Activated naive CD8-positive, alpha-beta T cell treated with anti-CD3 and anti-CD28 coated beads, Interleukin-2, amount 50 U/mL, for 24 hours (primary cell): ENCODE data around the gene CD8B.

Experiments used
- ATAC-seq: fragments of 150-1000 bp; cut with Tn5 transposase; one replicate; pipeline ENCODE4 v1.10.0; 2021
- DNase-seq: peaks from one replicate; pipeline ENCODE4 v3.0.0; 2021
- H3K27ac Mint-ChIP-seq: one replicate; pipeline ENCODE4 v1.8.0; 2021; ENCODE audit warnings: mild to moderate bottlenecking, mixed read lengths
- H3K27me3 Mint-ChIP-seq: one replicate; pipeline ENCODE4 v1.8.0; 2021; ENCODE audit warnings: mixed read lengths
- H3K36me3 Mint-ChIP-seq: one replicate; pipeline ENCODE4 v1.8.0; 2021; ENCODE audit warnings: low read depth, mixed read lengths
- H3K4me1 Mint-ChIP-seq: one replicate; pipeline ENCODE4 v1.8.0; 2021; ENCODE audit warnings: mixed read lengths
- H3K4me3 Mint-ChIP-seq: one replicate; pipeline ENCODE4 v1.8.0; 2021; ENCODE audit warnings: mild to moderate bottlenecking, moderate library complexity, mixed read lengths
- H3K9me3 Mint-ChIP-seq: one replicate; pipeline ENCODE4 v1.8.0; 2021; ENCODE audit warnings: mixed read lengths

The CD8B gene

GRCh38 chr2:86800856-86801567 is 60.7 kb downstream of the CD8B start:
- Mint-ChIP-seq H3K27ac (no peak overlapping the region), H3K9me3 (peaks cover 14% of the 10 kb centered on the region), H3K36me3 (peaks cover 19% of the 10 kb centered on the region), H3K4me3 (no peak overlapping the region), H3K27me3 (no peaks in the 10 kb centered on the region), H3K4me1 (peaks cover 17% of the 10 kb centered on the region)
- no peak for DNase-seq
- ATAC-seq: no peak

DNA sequence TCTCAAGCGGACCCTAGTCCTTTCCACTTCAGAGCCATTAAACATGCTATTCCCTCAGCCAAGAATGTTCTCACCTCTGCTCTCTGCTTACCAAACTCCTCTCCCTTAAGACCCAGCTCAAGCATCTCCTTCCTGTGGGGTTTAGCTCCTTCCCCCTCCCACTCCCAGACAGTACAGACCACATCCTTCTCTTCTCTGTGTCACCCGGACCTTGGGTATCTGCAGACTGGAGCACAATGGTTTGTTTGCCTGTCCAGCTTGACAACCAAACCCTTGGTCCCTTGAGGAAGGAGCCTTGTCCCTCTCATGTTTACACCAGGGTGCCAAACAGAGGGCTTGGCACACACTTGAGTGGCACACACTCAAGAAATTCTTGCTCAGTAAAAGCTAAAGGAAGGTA is 66.8 kb downstream of the CD8B start:
- H3K27me3 Mint-ChIP-seq: peaks cover 5% of the 10 kb centered on the region
- peaks cover 46% of the 10 kb centered on the region for H3K4me1 Mint-ChIP-seq
- H3K36me3 Mint-ChIP-seq: peaks cover 35% of the 10 kb centered on the region
- DNase-seq (no peak), ATAC-seq (peak; percentile 44)
- H3K9me3 Mint-ChIP-seq: peaks cover 25% of the 10 kb centered on the region
- H3K27ac Mint-ChIP-seq: peak overlapping the region; percentile 17
- peak overlapping the region; percentile 44 for H3K4me3 Mint-ChIP-seq

- ATAC-seq (peak; percentile 14), DNase-seq (peak; percentile 34)
- Mint-ChIP-seq H3K27me3 (peaks cover 5% of the 10 kb centered on the region), H3K27ac (peak overlapping the region; percentile 85), H3K4me3 (peak overlapping the region; percentile 5), H3K36me3 (peaks cover 40% of the 10 kb centered on the region), H3K9me3 (peaks cover 25% of the 10 kb centered on the region), H3K4me1 (peaks cover 49% of the 10 kb centered on the region)
These were observed 67.9 kb downstream of the CD8B start for GRCh38 chr2:86793752-86794151.

- H3K4me1 Mint-ChIP-seq: peaks cover 68% of the 10 kb centered on the region
- H3K36me3 Mint-ChIP-seq: peaks cover 45% of the 10 kb centered on the region
- DNase-seq (peak; percentile 44), ATAC-seq (no peak)
- H3K27me3 Mint-ChIP-seq: peaks cover 8% of the 10 kb centered on the region
- peak overlapping the region; percentile 93 for H3K4me3 Mint-ChIP-seq
- peaks cover 17% of the 10 kb centered on the region for H3K9me3 Mint-ChIP-seq
- H3K27ac Mint-ChIP-seq: peak overlapping the region; percentile 99
These were observed 70.1 kb downstream of the CD8B start for GRCh38 chr2:86791573-86791972.

GRCh38 chr2:86790676-86791572 is 70.8 kb downstream of the CD8B start, which contains the start of gene CD8A:
Gene CD8A (minus strand): TSS chr2:86790913. CDS start chr2:86790825, 88 bp downstream.
- Mint-ChIP-seq H3K9me3 (peaks cover 10% of the 10 kb centered on the region), H3K27ac (peak within 1 kb of the TSS; percentile 99), H3K36me3 (peaks cover 43% of the 10 kb centered on the region), H3K4me1 (peaks cover 75% of the 10 kb centered on the region), H3K27me3 (peaks cover 8% of the 10 kb centered on the region), H3K4me3 (peak within 1 kb of the TSS; percentile 93)
- ATAC-seq: peak; percentile 37
- peak; percentile 80 for DNase-seq

GRCh38 chr2:86790134-86790675 is 71.5 kb downstream of the CD8B start:
- Mint-ChIP-seq H3K27me3 (peaks cover 8% of the 10 kb centered on the region), H3K36me3 (peaks cover 39% of the 10 kb centered on the region), H3K4me1 (peaks cover 79% of the 10 kb centered on the region), H3K4me3 (peak overlapping the region; percentile 93), H3K27ac (peak overlapping the region; percentile 93), H3K9me3 (peaks cover 3% of the 10 kb centered on the region)
- DNase-seq (peak; percentile 32), ATAC-seq (no peak)

GRCh38 chr2:86789687-86790133 is 72.0 kb downstream of the CD8B start:
- H3K36me3 Mint-ChIP-seq: peaks cover 38% of the 10 kb centered on the region
- H3K4me3 Mint-ChIP-seq: peak overlapping the region; percentile 93
- H3K4me1 Mint-ChIP-seq: peaks cover 79% of the 10 kb centered on the region
- DNase-seq (no peak), ATAC-seq (no peak)
- H3K27ac Mint-ChIP-seq: peak overlapping the region; percentile 93
- peaks cover 8% of the 10 kb centered on the region for H3K27me3 Mint-ChIP-seq
- no peaks in the 10 kb centered on the region for H3K9me3 Mint-ChIP-seq

- Mint-ChIP-seq H3K27ac (peak overlapping the region; percentile 98), H3K9me3 (no peaks in the 10 kb centered on the region), H3K36me3 (peaks cover 44% of the 10 kb centered on the region), H3K4me3 (peak overlapping the region; percentile 93), H3K4me1 (peaks cover 79% of the 10 kb centered on the region), H3K27me3 (peaks cover 8% of the 10 kb centered on the region)
- DNase-seq (peak; percentile 64), ATAC-seq (no peak)
These were observed 72.6 kb downstream of the CD8B start for GRCh38 chr2:86788881-86789686.

GRCh38 chr2:86788165-86788564 is 73.5 kb downstream of the CD8B start:
- H3K4me3 Mint-ChIP-seq: peak overlapping the region; percentile 93
- peak overlapping the region; percentile 98 for H3K27ac Mint-ChIP-seq
- H3K27me3 Mint-ChIP-seq: peaks cover 8% of the 10 kb centered on the region
- no peak for ATAC-seq
- no peak for DNase-seq
- H3K36me3 Mint-ChIP-seq: peaks cover 47% of the 10 kb centered on the region
- no peaks in the 10 kb centered on the region for H3K9me3 Mint-ChIP-seq
- peaks cover 79% of the 10 kb centered on the region for H3K4me1 Mint-ChIP-seq

DNA sequence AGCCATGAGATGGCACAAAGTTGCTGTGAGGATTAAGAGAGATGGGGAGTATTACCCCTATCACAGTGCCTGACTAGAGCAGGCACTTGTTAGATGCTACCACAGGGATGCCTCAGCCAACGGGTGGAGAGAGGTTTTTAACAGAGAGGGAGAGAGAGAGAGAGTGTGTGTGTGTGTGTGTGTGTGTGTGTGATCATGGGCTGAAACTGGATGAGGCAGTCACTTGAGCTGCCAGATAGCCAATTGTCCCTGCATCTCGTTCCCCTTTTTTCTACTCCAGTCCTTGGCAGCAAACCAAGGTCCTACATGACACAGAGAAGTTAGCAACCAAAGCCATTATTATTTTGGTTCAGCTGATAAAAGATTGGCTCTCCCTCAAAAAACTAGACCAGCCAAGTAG is 74.0 kb downstream of the CD8B start:
- DNase-seq: no peak
- Mint-ChIP-seq H3K27ac (peak overlapping the region; percentile 98), H3K36me3 (peaks cover 47% of the 10 kb centered on the region)

DNA sequence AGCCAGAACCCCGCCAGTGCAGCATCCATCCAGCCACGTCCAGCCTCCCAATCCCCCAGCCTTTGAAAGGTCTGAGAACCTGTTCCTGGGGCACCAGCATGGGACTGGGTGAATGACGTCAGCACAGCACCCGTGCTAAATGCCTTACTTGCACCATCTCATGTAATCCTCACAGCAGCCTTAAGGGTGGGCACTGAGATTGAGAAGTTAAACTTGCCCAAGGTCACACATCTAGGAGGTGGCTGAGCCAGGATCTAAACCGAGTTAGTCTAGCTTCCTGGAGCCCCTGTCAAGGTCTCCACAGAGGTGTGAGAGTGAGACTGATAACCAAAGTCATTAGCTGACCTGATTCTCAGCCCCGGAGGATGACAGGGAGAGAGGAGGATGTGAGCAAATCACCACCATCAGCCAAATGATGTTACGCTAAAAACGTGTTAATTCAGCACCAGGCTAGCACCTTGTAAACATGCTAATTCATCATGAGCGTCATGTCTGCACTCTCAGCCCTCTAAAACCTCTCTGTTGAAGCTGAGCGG is 75.6 kb downstream of the CD8B start:
- peaks cover 78% of the 10 kb centered on the region for H3K4me1 Mint-ChIP-seq
- DNase-seq: peak; percentile 67
- H3K9me3 Mint-ChIP-seq: no peaks in the 10 kb centered on the region
- peak overlapping the region; percentile 98 for H3K27ac Mint-ChIP-seq
- ATAC-seq: peak; percentile 65
- H3K36me3 Mint-ChIP-seq: peaks cover 47% of the 10 kb centered on the region
- H3K4me3 Mint-ChIP-seq: peak overlapping the region; percentile 93
- H3K27me3 Mint-ChIP-seq: peaks cover 5% of the 10 kb centered on the region

More for the DNA sequence above, 74.0 kb downstream of the CD8B start:
- Mint-ChIP-seq H3K27me3 (peaks cover 8% of the 10 kb centered on the region), H3K4me3 (peak overlapping the region; percentile 93), H3K4me1 (peaks cover 78% of the 10 kb centered on the region), H3K9me3 (no peaks in the 10 kb centered on the region)
- no peak for ATAC-seq

GRCh38 chr2:86785456-86785855 is 76.2 kb downstream of the CD8B start:
- Mint-ChIP-seq H3K27ac (peak overlapping the region; percentile 98), H3K4me1 (peaks cover 75% of the 10 kb centered on the region), H3K4me3 (peak overlapping the region; percentile 93), H3K9me3 (no peaks in the 10 kb centered on the region), H3K36me3 (peaks cover 47% of the 10 kb centered on the region), H3K27me3 (peaks cover 3% of the 10 kb centered on the region)
- DNase-seq (peak; percentile 79), ATAC-seq (peak; percentile 78)

GRCh38 chr2:86783615-86784339 is 77.9 kb downstream of the CD8B start:
- Mint-ChIP-seq H3K36me3 (peaks cover 39% of the 10 kb centered on the region), H3K27me3 (peaks cover 3% of the 10 kb centered on the region), H3K9me3 (no peaks in the 10 kb centered on the region), H3K4me3 (peak overlapping the region; percentile 70), H3K27ac (peak overlapping the region; percentile 98), H3K4me1 (peaks cover 69% of the 10 kb centered on the region)
- no peak for DNase-seq
- ATAC-seq: no peak
